EL (cell line): ENCODE results near the gene OR1B1.
"Not testable (repeated sequence)": the region's sequence is repeated elsewhere in the genome, so short reads cannot be mapped to it uniquely, and the experiment has no call there.

Source experiments
- DNase-seq: peaks from one replicate; pipeline ENCODE4 v3.0.0-alpha.2; 2016

OR1B1 gene

DNA sequence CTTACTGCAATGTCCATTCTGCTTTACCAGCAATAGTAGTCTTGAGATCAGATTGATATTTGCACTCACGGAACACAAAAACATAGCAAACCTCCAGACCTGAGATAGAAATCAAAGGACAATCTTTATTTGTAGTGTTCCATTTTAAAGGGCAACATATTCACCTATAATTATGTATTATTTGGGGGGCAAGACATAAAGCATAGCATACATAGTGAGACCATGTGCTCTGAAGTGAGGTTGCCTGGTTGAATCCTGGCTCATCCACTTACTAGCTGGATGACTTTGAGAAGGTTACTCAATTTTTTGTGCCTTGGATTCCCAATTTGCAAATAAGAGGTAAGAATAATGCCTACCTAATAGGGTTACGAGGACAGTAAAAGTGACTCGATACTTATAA, at the start of gene OR1B1:
TSS of gene OR1B1 (minus strand) at position 101 of the 400 bp plus-strand sequence.
- DNase-seq = no peak

DNA sequence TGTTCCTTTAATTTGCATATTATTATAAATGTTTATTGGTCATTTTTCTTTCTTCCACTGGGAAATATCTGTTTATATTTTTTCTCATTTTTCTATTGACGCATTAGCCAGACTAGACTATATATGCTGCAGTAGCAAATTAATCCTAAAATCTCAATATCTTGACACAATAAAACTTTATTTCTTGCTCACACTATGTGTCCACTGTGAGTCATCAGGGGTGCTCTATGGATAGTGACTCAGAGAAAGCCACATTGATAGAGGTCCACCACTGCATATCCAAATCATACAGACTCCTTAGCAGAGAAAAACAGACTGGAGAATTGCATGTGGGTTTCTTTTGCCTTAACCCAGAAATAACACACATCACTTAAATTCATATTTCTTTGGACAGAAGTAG, 38.3 kb upstream of the OR1B1 start:
- no peak for DNase-seq

DNA sequence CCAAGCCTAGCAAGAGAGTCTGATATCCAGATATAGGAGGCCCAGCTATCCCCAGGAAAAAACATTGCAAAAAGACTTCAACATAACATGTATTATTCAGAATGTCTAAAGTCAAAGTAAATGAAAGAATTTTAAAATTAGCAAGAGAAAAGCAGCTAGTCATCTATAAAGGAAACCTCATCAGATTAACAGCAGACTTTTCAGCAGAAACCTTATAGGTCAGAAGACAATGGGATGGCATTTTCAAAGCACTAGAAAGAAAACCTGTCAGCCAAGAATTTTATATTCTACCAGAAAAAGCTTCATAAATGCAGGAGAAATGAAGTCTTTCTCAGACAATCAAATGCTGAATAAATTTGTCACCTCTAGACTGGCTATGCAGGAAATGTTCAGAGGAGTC, 27.4 kb upstream of the OR1B1 start:
- DNase-seq = no peak

DNA sequence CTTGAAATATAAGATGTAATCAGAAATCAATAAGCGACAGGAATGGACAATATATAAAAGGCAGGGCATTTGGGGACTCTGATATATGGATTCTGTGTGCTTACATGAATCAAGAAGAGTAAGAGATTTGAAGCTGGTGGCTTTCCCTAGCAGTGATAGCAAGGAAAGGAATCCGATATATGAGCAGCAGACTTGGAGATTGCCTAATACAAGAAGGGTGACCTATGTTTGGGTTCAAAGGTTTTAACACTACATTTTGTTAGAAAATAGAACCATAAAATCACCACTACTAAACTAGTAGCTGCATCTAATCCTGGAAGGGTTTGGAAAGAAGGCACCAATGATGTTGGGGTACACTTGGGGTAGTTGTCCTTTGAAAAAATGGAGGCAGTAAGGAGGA, 15.1 kb upstream of the OR1B1 start:
- DNase-seq = no peak

DNA sequence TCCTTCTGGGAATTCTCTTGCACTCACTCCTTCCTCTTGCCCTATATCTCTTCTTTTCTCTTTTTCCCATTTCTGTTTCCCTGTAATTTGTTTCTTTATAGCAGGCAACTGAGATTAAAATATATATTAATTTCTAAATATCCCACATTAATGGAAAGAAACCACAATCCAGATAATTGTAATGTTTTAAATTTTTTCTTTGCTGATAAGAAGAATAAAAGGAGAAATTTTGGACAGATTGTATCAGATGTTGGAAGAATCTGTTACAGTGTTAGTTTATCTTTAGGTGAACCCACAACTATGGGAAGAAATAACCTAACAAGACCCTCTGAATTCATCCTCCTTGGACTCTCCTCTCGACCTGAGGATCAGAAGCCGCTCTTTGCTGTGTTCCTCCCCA, 4.0 kb upstream of the OR1B1 start, which contains the start of gene OR1L1:
TSS of gene OR1L1 (plus strand) at position 301 of the 400 bp plus-strand sequence. CDS start at position 301, 0 bp downstream.
- no peak for DNase-seq

DNA sequence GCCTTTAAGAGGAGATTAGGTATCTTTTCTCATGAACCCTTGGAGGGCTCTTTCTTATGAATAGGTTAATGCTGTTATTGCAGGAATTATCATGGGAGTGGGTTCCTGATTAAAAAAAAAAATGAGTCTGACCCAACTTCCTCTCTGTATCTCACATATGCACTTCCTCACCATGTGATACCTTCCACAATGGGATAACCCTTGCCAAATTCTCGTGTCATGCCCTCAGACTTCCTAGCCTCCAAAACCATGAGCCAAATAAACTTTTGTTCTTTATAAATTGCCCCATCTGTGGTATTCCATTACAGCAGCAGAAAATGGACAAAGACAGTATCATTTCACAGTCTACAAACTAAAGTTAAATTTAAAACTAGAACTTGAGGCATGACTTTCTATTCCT, 1.0 kb downstream of the OR1B1 start:
- no peak for DNase-seq

DNA sequence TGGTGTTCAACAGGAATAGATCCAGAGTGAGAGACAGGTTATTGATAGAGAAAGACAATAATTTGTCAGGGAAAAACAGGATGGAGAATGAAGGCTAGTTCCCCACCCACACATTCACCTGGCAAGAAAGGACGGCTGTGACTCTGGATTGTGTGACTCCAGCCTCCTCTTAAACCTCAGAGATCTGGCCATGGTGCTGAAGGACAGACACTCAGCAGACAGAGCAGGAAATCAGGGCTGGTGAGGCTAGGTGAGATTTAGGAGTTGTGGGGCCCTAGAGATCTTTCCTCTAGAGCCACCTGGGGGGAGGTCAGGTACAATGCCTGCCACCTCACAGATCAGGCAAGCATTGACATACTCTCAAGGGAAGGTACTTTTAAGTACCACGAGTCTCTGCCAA, 15.2 kb downstream of the OR1B1 start:
- peak; percentile 4 for DNase-seq

DNA sequence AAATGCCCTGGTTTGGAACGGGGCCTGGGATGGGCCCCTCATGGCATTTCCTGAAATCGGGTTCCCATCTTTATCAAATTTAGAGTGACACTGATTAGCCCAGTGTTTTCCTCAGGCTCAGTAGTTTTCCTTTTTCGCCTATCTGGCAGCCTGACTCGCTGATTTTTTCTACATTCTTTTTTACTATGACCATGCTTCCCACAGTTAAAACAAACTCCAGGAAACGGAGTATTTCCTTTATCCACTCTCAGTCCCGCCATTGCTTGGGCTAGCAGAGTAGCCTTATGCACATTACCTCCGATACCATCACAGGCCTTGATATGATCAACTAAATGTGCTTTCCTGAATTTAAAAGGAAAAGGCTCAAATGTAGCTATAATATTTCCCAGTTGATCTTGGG, 37.4 kb downstream of the OR1B1 start:
- no peak for DNase-seq

DNA sequence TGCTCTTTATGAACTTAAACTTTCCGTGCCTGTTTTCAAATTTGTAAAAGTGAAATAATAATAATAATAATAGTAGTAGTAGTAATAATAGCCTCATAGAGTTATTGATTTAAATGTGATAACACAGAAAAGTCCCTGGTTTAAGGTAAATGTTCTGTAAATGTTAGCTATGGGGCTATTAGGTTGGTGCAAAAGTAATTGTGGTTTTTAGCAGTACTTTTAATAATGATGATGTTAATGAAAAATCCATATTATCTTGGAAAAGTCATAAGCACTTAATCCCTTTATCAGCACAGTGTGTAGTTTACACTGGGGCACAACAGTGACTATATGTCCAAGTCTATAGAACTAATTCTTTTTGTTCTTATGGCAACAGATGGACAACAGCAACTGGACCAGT, 43.1 kb downstream of the OR1B1 start, which contains the start of gene OR1Q1:
TSS of gene OR1Q1 (plus strand) at position 377 of the 400 bp plus-strand sequence. CDS start at position 377, 0 bp downstream.
- DNase-seq = no peak

DNA sequence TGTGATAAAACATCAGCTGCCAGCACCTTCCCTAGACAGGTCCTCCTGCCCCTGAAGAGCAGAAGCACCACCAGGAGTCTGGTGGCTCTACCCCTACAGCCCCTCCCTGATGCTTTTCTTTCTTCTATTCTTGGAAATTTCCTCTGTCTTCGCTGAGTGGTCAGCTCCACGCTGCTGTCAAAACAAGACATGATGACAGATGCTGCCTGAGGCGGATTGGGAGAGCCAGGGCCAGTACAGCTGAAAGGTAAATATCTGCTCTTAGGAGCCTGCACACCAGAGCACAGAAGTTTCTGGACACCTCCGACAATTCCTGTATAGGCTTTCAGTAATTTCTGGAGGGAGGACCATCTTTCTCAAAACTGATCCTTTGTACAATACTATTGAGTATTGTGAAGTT, 47.6 kb downstream of the OR1B1 start:
- no peak for DNase-seq

DNA sequence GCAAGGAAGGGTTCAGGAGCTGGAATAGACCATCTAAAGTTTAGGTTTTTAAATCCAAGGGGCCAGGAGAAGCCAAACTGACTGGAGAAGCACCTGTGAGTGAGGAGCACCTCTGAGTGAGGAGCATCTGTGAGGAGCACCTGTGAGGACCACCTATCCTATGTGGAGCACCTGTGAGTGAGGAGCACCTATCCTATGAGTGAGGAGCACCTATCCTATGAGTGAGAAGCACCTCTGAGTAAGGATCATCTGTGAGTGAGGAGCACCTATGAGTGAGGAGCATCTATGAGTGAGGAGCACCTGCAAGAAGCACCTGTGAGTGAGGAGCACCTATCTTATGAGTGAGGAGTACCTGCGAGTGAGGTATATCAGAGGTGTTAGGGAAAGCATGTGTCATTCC, 50.8 kb downstream of the OR1B1 start:
- no peak for DNase-seq

DNA sequence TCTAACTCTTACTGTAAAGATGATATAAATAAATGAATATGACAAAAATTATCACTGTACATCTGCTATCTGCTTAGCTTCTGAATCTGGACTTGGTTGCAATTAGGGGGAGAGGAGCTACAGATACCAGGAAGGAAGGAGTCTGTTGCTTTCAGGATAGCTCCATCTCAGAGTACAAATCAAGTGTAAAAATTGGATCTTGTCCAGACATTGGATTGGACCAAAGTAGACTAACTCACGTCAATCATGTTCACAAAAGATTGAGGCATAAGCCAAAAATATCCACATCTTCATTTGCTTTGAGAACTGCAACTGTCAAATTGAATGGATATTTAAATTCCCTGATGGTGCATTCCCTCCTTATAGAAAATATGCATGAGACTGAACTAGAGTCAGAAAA, 51.7 kb downstream of the OR1B1 start:
- no peak for DNase-seq

DNA sequence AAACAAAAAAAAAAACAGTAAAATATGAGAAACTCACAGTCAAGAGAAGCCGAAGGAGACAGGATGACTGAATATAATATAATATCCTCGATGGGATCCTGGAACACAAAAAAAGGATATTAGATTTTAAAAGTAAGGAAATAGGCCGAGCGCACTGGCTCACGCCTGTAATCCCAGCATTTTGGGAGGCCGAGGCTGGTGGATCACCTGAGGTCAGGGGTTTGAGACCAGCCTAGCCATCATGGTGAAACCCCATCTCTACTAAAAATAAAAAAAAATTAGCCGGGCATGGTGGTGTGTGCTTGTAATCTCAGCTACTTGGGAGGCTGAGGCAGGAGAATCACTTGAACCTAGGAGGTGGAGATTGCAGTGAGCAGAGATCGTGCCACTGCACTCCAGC, 74.1 kb downstream of the OR1B1 start, which contains the start of gene OR1L8:
TSS of gene OR1L8 (minus strand) at position 101 of the 400 bp plus-strand sequence. CDS start 14,907 bp downstream, outside the sequence.
- DNase-seq = not testable (repeated sequence)

DNA sequence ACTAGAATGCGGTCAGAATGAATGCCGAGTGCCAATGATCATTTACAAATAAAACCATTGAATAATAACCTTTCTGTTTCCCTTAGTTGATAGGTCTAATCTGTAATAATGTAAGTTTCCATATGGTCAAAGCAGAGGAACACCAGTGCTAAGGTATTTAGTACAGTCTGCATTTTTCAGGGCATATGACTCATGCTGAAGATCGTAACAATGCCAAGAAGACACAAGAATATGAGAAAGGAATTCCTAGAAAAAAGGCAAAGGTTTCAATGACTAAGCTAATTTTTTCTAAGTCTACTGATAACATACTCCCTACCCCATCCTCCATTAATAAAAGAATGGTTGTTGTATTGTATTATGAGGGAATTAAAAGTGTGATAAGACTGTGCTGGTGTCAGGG, 77.1 kb downstream of the OR1B1 start:
- DNase-seq = peak; percentile 73

DNA sequence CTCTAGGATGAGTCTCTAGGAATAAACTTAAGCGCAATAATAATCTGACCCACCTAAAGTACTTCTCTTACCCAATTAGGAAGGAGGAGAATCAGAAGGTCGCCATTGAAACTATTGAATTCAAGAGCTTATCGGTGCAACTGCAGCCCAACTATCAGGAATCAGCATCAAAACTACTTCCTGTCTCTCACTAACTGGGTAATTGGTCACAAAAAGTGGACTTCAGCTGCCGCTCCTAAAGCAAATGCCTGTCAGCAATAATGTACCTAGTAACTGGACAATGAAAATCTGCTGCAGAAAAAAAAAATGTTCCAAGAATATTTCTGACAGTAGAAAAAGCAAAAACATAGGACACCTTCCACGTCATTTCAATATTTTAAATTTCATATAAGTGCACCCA, 77.6 kb downstream of the OR1B1 start:
- no peak for DNase-seq
